Ramos (cell line): ENCODE measurements around the gene INSYN2B.
"Not testable (repeated sequence)": the region's sequence is repeated elsewhere in the genome, so short reads cannot be mapped to it uniquely, and the experiment has no call there.

Experiments used
- in situ Hi-C: fragments of 300-500 bp; cut with MboI; formaldehyde crosslinking; loops from one replicate; pipeline ENCODE4 v1.14.3; 2022; ENCODE audit warnings: low sequenced_read_pairs; ENCODE audit not compliant: unreplicated experiment

Gene INSYN2B

DNA sequence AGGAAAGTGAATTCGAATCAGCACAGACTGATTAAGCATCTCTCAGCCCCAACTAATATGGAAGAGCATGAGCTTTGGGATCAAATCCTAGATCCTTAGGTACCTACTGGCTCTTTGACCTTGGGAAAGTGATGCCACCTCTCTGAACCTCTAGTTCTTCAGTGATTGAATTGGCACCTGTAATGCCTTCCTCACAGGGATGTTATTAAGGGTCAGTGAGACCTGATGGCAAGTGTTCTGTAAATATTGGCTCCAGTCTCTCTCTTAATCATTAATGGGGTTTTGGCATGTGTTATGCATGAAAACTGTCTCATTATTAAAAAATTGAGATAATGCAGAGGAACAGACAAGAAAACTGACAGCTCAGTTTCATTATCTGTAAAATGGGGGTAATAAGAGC, 115.8 kb downstream of the INSYN2B start:
- in situ Hi-C loops, result no loop called here

DNA sequence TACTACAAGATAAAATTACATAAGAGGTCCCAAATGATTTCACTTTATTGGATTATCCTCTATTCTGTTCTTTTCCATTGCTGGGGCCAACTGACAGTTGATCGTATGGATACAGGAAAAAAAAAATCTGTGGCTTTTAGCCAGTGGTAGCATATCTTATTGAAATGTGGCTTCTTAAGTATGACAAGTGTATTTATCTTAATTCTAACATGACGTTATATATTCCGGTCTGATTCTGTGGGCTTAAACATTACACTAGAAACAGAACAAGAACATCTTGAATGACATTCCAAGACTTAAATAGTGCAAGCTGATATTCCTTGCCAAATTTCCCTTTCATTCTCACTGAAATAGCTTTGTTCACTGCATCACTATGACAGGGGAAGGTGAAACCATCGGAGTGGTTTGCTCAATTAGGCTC, 117.9 kb downstream of the INSYN2B start:
- in situ Hi-C loops, result no loop called here

DNA sequence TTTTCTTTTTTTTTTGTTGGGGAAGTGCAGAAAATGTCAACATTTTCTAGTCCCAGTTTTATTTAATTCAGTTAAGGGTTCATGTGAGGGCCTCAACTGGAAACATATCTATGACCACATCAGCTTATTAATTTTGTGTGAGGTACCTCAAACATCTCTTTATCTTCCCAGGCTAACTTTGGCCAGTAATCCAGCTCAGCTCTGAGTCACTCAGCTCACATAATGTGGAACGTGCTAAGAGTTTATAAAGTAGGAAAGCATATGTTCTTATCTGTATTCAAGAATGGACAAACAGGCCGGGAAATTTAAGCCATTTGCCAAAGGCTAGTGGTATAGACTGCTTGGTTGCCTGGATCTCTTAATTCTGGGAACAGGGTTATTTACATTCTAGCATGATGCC, 118.4 kb downstream of the INSYN2B start:
- in situ Hi-C loops, result no loop called here

DNA sequence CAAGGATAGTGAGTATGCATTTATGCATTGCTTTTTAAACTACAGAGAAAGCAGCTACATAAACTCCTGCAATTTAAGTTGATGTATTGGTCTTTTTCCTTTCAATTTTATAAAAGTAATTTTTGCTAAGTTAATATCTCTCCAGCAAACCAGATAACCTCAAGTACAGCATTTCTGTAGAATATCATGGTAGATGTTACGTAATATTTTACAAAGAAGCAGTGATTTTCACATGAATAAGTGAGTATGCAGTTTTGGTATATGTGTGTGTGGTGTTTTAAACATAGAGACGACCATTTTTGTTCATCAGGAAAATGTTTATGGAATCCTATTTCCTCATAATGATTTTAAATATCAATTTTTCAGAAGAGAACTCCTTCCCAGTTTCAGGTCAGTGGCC, 118.9 kb downstream of the INSYN2B start:
- in situ Hi-C loops, result no loop called here

DNA sequence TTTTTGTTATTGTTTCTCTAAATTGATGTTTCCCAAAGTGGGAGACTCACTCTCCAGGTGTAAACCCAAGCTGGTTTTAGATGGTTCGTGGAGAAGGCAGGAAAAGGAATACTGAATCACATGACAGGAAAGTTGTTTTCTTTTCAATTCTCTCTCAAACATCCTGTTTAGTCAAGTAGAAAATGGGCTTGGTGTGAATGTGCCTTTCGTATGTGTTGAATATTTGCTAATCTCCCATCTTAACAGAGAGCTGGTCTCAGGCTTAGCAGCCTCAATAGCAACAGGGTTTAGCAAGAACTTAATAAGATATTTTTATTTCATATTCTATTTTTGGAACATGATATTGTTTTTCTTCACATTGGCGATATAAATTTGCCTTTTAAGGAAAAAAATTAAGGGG, 119.7 kb downstream of the INSYN2B start:
- in situ Hi-C loops, result no loop called here

DNA sequence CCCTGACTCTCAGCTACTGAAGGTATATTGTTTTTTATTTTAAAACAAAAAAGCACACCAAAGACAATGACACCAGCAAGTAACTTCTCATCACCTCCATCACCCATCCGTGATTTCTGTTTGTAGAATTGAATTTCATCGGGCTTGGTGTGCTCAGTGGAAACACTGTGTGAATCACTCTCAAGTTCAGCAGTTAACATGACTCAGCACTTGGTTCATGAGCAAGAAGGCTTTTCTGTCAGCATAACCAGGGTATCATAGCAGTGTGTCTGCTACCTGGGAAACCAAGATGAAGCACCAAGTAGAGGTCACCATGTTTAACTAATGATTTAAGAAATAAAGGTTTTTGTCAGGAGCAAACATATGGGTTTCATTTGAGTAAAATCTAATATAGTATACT, 123.7 kb downstream of the INSYN2B start:
- in situ Hi-C loops, result no loop called here

DNA sequence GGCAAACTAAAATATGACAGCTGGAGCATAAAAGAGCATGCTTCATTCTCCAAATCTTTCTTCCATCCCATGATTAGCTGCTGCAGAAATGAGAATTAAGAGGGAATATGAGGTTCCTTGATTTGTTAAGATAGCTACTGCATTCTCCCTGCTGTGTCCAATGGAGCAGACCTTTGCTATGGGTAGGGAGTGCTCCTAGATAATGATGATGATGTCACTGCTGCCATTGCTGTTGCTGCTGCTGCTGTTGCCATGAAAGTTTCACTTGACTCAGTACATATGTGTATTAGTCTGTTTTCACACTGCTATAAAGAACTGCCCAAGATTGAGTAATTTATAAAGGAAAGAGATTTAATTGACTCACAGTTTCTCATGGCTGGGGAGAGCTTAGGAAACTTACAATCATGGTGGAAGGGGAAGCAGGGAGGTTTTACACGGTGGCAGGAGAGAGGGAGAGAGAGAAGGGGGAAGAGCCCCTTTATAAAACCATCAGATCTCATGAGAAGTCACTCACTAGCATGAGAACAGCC, 128.9 kb downstream of the INSYN2B start:
- in situ Hi-C loops, result no loop called here

DNA sequence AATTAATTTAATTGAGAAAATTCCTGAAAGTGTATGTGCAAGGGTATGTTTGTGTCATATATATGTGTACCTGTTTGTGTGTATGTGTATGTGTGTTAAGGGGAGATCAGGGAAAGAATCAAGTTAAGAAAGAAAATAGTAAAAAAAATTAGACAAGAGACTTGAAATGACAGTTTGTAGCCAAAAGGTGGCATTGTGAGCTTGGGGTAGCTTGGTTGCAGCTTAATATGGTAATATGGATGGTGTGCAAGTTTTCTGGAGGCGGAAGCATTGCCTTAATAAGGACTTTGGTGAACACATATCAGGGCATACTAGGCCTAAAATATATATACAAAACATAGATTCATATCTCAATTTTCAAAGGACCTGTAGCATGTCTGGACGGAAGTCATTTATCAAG, 129.9 kb downstream of the INSYN2B start:
- in situ Hi-C loops, result no loop called here

DNA sequence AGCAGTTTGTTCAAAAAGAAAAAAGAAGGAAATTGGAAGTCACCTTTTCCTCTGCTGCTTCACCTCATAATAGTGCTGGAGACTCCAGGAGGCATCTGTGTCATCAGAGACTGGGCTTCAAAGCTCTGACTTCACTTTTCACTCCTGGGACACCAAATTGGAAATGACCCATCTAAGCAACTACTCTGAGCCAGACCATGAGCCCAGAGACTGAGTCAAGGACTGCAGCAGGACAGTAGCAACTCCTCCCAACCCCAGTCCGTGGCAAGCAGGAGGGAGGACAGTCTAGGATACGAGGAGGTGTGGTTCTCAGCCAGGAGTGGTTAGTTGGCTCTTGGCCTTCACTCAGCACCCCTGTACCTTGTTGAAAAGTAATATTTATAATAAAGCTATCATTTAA, 131.5 kb downstream of the INSYN2B start:
- in situ Hi-C loops, result no loop called here

DNA sequence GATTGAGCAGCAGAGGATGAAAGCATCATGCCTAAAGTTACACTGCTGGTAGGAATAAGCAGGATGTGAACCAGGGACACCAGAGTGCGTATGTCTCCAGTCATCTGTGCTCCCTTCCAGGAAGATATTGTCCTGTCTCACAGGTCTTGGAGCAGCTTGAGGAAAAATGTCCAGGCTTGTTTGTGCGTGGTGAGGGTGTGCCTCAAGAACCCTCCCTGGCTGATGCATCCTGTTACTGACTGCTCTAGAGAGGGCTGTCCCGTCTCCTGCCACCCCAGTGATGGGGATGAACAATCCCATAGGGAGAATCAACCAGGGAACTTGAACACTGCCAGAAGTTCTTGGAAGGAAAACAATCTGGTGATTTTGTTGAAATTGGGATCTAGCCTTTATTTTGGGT, 132.0 kb downstream of the INSYN2B start:
- in situ Hi-C loops, result no loop called here

DNA sequence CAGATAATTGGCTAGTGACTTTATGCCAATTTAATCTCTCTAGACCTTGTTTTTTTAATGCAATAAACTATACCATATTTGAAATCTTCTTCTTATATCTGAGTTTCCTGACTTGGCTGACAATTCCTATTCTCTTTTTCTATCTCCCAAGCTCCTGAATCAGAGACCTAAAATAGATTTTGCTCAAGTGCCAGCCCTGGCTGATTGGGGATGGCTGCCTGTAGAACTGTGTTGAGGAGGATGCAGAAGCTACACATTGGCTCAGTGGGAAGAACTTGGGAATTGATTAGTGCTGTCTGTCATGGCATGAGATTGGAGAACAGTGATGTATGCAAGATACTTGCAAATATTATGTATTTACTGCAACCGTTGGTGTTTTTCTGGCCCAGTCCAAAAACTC, 132.8 kb downstream of the INSYN2B start:
- in situ Hi-C loops, result no loop called here

DNA sequence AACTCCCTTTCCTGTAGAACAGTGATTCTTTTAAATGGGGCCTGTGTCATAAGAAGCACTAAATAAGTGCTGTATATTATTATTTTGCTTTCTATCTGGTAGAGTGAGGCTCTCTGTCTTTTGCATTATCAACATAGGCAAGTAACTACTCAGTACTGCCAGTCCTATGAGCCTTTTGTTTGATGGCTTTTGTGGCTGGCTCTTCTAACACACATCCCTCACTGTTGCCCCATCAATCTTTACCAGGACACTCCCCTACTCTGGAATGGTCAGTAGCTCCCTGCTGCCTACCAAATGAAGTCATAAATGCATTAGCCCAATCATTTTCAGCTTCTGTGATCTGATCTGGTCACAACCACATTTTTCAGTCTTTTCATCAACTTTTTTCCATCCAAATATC, 137.6 kb downstream of the INSYN2B start:
- in situ Hi-C loops, result no loop called here

DNA sequence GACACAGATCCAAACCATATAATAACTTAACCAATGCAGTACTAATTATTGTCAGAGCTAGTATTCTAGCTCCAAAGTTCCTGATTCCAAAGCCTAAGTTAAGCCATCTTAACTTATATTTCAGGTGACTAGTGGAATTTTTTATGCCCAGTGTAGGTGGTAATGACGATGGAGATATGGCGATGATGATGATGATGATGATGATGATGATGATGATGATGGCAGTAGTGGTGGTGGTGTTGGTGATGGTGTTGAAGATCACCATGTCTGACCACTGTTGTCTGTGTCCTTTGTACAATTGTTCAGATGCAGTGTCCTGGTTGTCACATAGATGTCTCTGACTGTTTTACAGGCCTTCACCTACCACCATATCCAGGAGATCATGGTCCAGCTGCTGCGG, 139.9 kb downstream of the INSYN2B start:
- in situ Hi-C loops, result no loop called here

DNA sequence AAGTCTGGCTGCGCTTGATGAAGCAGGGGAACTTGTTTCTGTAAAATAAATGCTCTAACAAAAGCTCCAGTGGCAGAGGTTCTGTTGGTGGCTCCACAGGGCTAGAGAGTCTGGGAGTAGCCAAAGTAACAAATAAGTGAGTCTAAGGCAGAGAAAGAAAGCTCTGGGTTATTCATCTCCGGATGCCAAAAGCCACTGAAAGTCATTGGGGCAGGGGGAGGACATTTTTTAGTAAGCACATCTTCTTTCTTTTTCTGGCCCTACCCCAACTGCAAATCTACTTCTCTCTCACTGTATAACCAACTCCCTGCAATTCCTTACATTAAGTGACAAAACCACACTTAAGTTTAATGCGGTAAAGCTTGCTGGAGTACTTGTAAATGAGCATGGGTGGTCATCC, 141.6 kb downstream of the INSYN2B start:
- in situ Hi-C loops, result no loop called here

DNA sequence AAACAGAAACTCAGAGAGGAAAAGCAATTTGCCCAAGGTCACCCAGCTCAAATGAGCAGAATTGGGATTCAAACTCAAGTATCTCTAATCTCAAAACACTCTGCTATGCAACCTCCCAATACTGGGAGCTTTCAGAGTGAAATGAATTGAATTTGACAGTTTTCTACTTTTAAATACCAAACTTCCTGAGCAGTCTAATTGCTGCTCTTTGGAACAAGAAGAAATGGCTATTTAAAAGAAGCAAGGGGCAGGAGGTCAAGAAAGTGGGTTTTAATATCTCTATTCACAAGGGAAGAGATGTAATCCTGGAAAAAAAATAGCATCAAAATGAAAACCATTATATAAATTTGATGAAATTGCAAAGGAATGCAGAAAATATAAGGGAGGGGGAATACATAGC, 142.6 kb downstream of the INSYN2B start:
- in situ Hi-C loops, result no loop called here

DNA sequence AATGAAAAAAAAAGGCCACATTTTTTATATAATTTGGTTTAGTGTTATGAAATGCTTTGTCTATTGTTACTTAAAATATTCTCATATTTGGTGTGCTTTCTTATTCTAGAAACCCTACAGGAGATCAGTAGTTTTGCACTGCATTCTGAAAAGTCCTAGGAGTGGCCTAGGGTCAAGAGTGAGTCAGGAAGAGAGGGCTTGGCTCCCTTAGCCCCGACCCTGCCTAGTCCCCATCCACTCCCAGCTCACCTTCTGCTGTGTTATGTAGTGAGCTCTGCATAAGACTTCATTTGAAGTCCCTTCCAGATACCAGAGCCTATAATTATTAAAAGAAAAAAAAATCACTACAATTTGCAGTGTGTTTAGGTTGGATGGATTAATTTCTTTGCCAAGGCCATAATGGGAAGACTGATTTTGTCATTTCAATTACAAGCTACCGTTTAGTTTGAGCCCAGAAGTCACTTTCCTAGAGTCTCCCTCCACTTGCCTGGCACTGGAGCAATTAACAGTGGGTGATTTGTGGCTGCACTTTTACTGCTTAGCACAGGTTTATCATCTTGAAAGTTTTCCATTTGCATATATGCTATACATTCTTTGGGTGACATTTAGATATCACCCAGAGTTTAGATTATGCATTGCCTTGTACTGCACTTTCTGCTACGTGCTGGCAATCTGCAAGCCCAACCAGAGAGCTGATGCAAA, 143.3 kb downstream of the INSYN2B start:
- in situ Hi-C loops, result no loop called here

DNA sequence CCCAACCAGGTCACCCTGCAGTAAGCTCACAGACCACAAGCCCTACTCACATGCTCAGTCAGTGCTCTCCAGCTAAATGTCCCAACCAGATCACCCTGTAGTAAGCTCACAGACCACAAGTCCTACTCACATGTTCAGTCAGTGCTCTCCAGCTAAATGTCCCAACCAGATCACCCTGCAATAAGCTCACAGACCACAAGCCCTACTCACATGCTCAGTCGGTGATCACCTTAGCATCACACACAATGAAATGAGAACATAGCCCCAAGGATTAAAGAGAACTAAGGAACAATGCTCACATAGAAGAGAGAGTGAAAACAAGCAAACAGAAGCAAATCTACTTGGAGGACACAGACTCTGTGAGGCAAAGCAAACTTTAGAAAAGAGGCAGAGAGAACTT, 145.8 kb downstream of the INSYN2B start:
- in situ Hi-C loops, result not testable (repeated sequence)

DNA sequence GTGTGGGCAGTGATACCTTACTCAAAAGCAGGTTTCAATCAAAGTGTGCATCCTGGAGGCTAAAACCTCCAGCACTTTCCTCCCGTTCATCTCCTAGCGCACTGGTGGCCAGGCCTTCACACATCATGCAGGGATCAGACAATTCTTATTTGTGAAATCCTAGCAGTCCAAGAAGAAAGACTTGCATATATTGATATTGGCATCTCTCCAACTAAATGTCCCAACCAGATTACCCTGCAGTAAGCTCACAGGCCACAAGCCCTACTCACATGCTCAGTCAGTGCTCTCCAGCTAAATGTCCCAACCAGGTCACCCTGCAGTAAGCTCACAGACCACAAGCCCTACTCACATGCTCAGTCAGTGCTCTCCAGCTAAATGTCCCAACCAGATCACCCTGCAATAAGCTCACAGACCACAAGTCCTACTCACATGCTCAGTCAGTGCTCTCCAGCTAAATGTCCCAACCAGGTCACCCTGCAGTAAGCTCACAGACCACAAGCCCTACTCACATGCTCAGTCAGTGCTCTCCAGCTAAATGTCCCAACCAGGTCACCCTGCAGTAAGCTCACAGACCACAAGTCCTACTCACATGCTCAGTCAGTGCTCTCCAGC, 146.5 kb downstream of the INSYN2B start:
- in situ Hi-C loops, result not testable (repeated sequence)

DNA sequence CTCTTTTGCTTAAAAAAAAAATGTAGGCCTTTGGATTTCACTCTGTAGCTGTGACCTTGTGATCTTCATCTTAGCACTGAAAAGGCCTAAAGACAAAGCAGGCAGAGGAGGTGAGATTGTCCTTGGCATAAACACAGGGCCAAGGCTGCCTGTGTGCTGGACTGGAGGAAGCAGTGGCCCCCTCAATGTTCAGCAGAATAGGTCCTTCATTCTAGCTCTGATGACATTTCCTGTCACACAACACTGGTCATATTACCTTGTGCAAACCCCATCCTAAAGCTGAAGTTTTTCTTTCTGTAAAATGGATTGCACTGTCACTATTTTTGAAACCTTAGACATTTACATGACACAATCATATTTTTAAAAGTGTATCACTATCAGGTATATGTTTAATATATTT, 147.4 kb downstream of the INSYN2B start:
- in situ Hi-C loops, result no loop called here

DNA sequence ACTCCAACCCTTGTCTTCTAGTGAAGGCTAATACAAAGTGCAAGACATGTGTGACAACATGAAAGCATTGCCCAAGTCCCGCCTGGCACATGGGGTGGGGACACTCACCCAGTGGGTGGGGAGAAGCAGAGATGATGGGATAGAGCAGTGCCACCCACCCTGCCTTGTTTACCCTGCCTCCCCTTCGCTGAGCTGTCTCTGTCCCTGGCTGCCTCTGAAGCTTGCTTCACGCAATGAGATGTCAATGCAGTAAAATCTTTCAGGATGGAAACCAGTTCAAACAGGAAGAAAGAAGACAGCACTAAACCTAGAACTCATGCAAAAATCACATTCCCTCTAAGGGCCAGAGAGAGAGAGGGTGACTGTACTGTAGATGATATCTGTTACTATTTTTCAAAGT, 148.0 kb downstream of the INSYN2B start:
- in situ Hi-C loops, result no loop called here

DNA sequence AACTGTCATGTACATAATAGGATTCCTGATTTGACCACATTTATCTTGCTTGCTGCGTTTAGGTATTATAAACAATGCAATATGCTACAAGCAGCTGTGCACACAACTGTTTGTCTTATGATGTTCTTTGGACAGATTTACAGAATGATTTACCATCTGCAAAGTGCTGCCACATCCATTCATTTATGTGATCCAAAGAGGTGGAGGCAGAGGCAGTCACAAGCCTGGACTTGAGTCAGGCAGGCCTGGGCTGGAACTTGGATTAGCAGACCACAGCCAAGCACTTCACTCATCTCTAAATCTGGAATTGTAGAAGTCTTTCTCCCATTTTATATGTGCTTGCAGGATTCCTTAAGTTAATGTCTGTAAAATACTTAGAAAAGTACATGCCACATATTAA, 149.0 kb downstream of the INSYN2B start:
- in situ Hi-C loops, result no loop called here

DNA sequence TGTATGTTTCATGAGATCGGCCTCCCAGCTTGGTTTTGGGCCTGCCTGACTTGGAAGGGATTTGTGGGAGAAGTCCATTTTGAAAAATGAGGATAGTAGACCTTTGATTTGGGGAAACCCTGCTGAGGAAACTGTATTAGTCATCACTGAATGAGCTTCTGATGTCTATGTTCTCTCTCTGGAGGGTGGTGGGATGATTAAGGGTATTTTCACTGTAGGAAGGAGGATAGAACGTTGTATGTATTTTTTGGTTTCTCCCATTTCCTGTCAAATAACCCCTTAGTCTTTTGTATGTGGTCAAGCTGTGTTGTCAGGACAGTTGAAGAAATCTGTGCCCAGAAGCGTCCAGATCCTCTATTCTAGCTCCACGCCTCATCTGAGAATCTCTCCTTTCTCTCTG, 151.9 kb downstream of the INSYN2B start:
- in situ Hi-C loops, result no loop called here
